HCT116 (cell line): ENCODE results near the gene ATXN1. TPM values are rescaled to one million over a fixed set of nuclear protein-coding genes. Genes with fewer than 3 reads are reported as not detected.

Experiments used
- ATAC-seq: fragments of 200-7000 bp; cut with Tn5 transposase; 2 replicates; pipeline ENCODE4 v1.9.1; 2020; ENCODE audit warnings: mild to moderate bottlenecking, moderate library complexity
- BruUV-seq: library from RNA; stranded (reverse); fragments of 400-500 nt; replicated peaks from 2 replicates; lab custom pipeline; 2021; lab: Mats Ljungman, UMichigan
- CTCF ChIA-PET: fragments of 300-600 bp; sonication (Branson Sonifier 250); formaldehyde crosslinking; loops from one replicate; lab custom pipeline; 2021; ENCODE audit warnings: antibody characterized with exemption; lab: Charles Lee
- POLR2A ChIA-PET: fragments of 300-600, 350-600 bp; sonication (Branson Sonifier 250); formaldehyde crosslinking; loops from one replicate; lab custom pipeline; 2021; ENCODE audit warnings: antibody characterized with exemption; lab: Charles Lee
- RAD21 ChIA-PET, 2 experiments: fragments of 300-600 bp; sonication (Branson Sonifier 250); formaldehyde crosslinking; loops; one replicate each; lab custom pipeline; 2023; ENCODE audit warnings: low total read pairs in 2 of 2; ENCODE audit not compliant: uncharacterized antibody in 2 of 2, unreplicated experiment in 2 of 2, low non-redundant PET in 1 of 2; lab: Charles Lee
- DNase-seq: peaks from one replicate; pipeline ENCODE4 v3.0.0-alpha.2; 2010; ENCODE audit warnings: low read depth, low spot score
- H2AFZ ChIP-seq: fragments of 200-600 bp; shearing (Covaris generic), sonication (generic); 2 replicates; pipeline ENCODE4 v1.6.1; 2017; ENCODE audit warnings: low read depth, mixed run types, mixed read lengths, antibody characterized with exemption, low read length; ENCODE audit not compliant: poor library complexity, severe bottlenecking
- H3K27ac ChIP-seq: 2 replicates; pipeline ENCODE4 v1.5.1; 2012; ENCODE audit warnings: low read depth, low read length
- H3K27me3 ChIP-seq: fragments of 200-600 bp; sonication (generic); 2 replicates; pipeline ENCODE4 v1.6.1; 2016; ENCODE audit warnings: mixed run types, low read length, mixed read lengths; ENCODE audit not compliant: insufficient read depth
- H3K36me3 ChIP-seq, 2 experiments: fragments of 200-500 bp in 1 of 2; fragments of 200-600 bp in 1 of 2; sonication (Bioruptor generic) in 1 of 2; sonication (generic) in 1 of 2; 2 replicates each; pipeline versions ENCODE4 v1.5.1 to v1.6.1; 2014 to 2016; ENCODE audit warnings: low read length in 2 of 2, inconsistent platforms in 1 of 2, mixed read lengths in 1 of 2, mixed run types in 1 of 2; ENCODE audit not compliant: insufficient read depth in 2 of 2, control insufficient read depth in 1 of 2
- H3K4me1 ChIP-seq, 2 experiments: fragments of 200-600 bp in 1 of 2; sonication (generic) in 1 of 2; 2 replicates each; pipeline versions ENCODE4 v1.5.1 to v1.6.1; 2012 to 2017; ENCODE audit warnings: low read length in 2 of 2, inconsistent platforms in 1 of 2, mild to moderate bottlenecking in 1 of 2, mixed read lengths in 1 of 2, mixed run types in 1 of 2, moderate library complexity in 1 of 2; ENCODE audit not compliant: insufficient read depth in 2 of 2, control insufficient read depth in 1 of 2
- H3K4me2 ChIP-seq: fragments of 200-600 bp; sonication (generic); 2 replicates; pipeline ENCODE4 v1.6.1; 2017; ENCODE audit warnings: mixed run types, low read length, mixed read lengths
- H3K4me3 ChIP-seq, 2 experiments: fragments of 200-600 bp in 1 of 2; sonication (generic) in 1 of 2; replicated peaks in 1 of 2; 2 replicates each; pipeline ENCODE4 v1.5.1; 2011 to 2016; ENCODE audit warnings: low read length in 2 of 2, control low read depth in 1 of 2, low read depth in 1 of 2, mild to moderate bottlenecking in 1 of 2, mixed read lengths in 1 of 2, mixed run types in 1 of 2
- H3K79me2 ChIP-seq: fragments of 200-600 bp; sonication (generic); 2 replicates; pipeline ENCODE4 v1.6.1; 2017; ENCODE audit warnings: mild to moderate bottlenecking, mixed run types, low read length, moderate library complexity, mixed read lengths; ENCODE audit not compliant: insufficient read depth
- H3K9ac ChIP-seq: fragments of 200-600 bp; sonication (generic); 2 replicates; pipeline ENCODE4 v1.6.1; 2016; ENCODE audit warnings: low read length, mixed read lengths
- H3K9me2 ChIP-seq: fragments of 200-600 bp; sonication (generic), shearing (Covaris generic); 2 replicates; pipeline ENCODE4 v1.6.1; 2017; ENCODE audit warnings: mixed run types, mild to moderate bottlenecking, moderate library complexity; ENCODE audit not compliant: insufficient read depth
- H3K9me3 ChIP-seq, 2 experiments: fragments of 200-500 bp in 1 of 2; fragments of 200-600 bp in 1 of 2; sonication (Bioruptor generic) in 1 of 2; sonication (generic) in 1 of 2; 2 replicates each; pipeline ENCODE4 v1.6.1; 2014 to 2017; ENCODE audit warnings: low read length in 2 of 2, mixed read lengths in 2 of 2, inconsistent platforms in 1 of 2, low read depth in 1 of 2, mild to moderate bottlenecking in 1 of 2, mixed run types in 1 of 2, moderate library complexity in 1 of 2; ENCODE audit not compliant: control insufficient read depth in 1 of 2, insufficient read depth in 1 of 2
- H4K20me1 ChIP-seq: fragments of 200-600 bp; sonication (generic), shearing (Covaris generic); 2 replicates; pipeline ENCODE4 v1.6.1; 2017; ENCODE audit warnings: mixed run types, mild to moderate bottlenecking, moderate library complexity; ENCODE audit not compliant: insufficient read depth
- ATF3 ChIP-seq: IDR thresholded peaks from 2 replicates; pipeline ENCODE4 v1.6.1; 2012
- CTCF ChIP-seq, 3 experiments: fragments of 200-600 bp in 1 of 3; sonication (generic) in 1 of 3; IDR thresholded peaks in 2 of 3; conservative IDR thresholded peaks in 1 of 3; 2 replicates each; pipeline ENCODE4 v1.5.1; 2012 to 2017; ENCODE audit warnings: low read depth in 2 of 3, low read length in 2 of 3, antibody characterized with exemption in 1 of 3, borderline replicate concordance in 1 of 3, control low read depth in 1 of 3, mild to moderate bottlenecking in 1 of 3, mixed read lengths in 1 of 3, mixed run types in 1 of 3, moderate library complexity in 1 of 3; ENCODE audit not compliant: insufficient read depth in 1 of 3
- ELF1 ChIP-seq: IDR thresholded peaks from 2 replicates; pipeline ENCODE4 v1.6.1; 2012; ENCODE audit warnings: low read depth, borderline replicate concordance
- EZH2phosphoT487 ChIP-seq: fragments of 200-600 bp; IDR thresholded peaks from 2 replicates; pipeline ENCODE4 v1.6.1; 2018; ENCODE audit warnings: antibody characterized with exemption, borderline replicate concordance
- JUND ChIP-seq: IDR thresholded peaks from 2 replicates; pipeline ENCODE4 v1.6.1; 2012
- MAX ChIP-seq: IDR thresholded peaks from 2 replicates; pipeline ENCODE4 v1.6.1; 2012
- RAD21 ChIP-seq: IDR thresholded peaks from 2 replicates; pipeline ENCODE4 v1.6.1; 2012; ENCODE audit warnings: low read depth, mild to moderate bottlenecking
- REST ChIP-seq: IDR thresholded peaks from 2 replicates; pipeline ENCODE4 v1.6.1; 2012; ENCODE audit warnings: low read depth
- TCF7L2 ChIP-seq: IDR thresholded peaks from 2 replicates; pipeline ENCODE4 v1.7.0; 2011; ENCODE audit warnings: borderline replicate concordance, inconsistent platforms; ENCODE audit not compliant: insufficient read depth, insufficient read length; ENCODE audit errors: extremely low read depth
- intact Hi-C: fragments of 100-400 bp; cut with micrococcal nuclease; formaldehyde crosslinking; loops from 2 replicates; pipeline ENCODE4 v1.10.0; 2022
- total RNA-seq: library from RNA; stranded (reverse); gene quantifications from one replicate; pipeline ENCODE4 v1.2.1, GENCODE V29; 2021; ENCODE audit not compliant: unreplicated experiment

The ATXN1 gene
- total RNA-seq, 1 experiment from 2014 or later, result 21.0 TPM

- ChIA-PET CTCF (interaction anchor here (0.8 kb wide), 1 partner anchor 280 kb away, joined by 3 read pairs; no protein-coding TSS in a partner anchor), POLR2A (interaction anchor here (0.7 kb wide), 1 partner anchor 13 kb away, joined by 3 read pairs; no protein-coding TSS in a partner anchor), RAD21 (no interaction called here)
- no peaks in the 10 kb centered on the region for H3K36me3 ChIP-seq
- no peak overlapping the region for H3K27ac ChIP-seq
- no peak overlapping the region for H2AFZ ChIP-seq
- peaks cover 0 to 5% of the 10 kb centered on the region in 2 experiments; a peak in 1 of 4 replicates for H3K9me3 ChIP-seq
- H3K79me2 ChIP-seq, result no peaks in the 10 kb centered on the region
- BruUV-seq, result no TSS peak
- intact Hi-C loops, result no loop called here
- no peaks in the 10 kb centered on the region for H4K20me1 ChIP-seq
- H3K4me2 ChIP-seq, result no peak overlapping the region
- no peaks in the 10 kb centered on the region for H3K27me3 ChIP-seq
- H3K9me2 ChIP-seq, result no peaks in the 10 kb centered on the region
- H3K9ac ChIP-seq, result no peak overlapping the region
- DNase-seq (no peak), ATAC-seq (no peak)
- TF ChIP-seq JUND (no peak), RAD21 (no peak), EZH2phosphoT487 (no peak), MAX (no peak), ELF1 (no peak), TCF7L2 (no peak), ATF3 (no peak)
- no peaks in the 10 kb centered on the region for H3K4me1 ChIP-seq
- no peak overlapping the region for H3K4me3 ChIP-seq
Observed at GRCh38 chr6:16806363-16806762, 45.1 kb upstream of the ATXN1 start.

GRCh38 chr6:16805243-16805950, 44.1 kb upstream of the ATXN1 start:
- H3K79me2 ChIP-seq, result no peaks in the 10 kb centered on the region
- no peak overlapping the region for H2AFZ ChIP-seq
- no peak overlapping the region for H3K9ac ChIP-seq
- no peaks in the 10 kb centered on the region for H3K4me1 ChIP-seq
- TF ChIP-seq MAX (no peak), CTCF (IDR thresholded peaks at IDR 0.05 in 2 of 3, conservative IDR thresholded peaks at IDR 0.05 in 1 of 3; ENCODE audit: borderline replicate concordance in 1 of 3, insufficient read depth in 1 of 3, low read depth in 2 of 3, low read length in 2 of 3) (no peak), REST (no peak)
- H4K20me1 ChIP-seq, result no peaks in the 10 kb centered on the region
- H3K27me3 ChIP-seq, result no peaks in the 10 kb centered on the region
- no peak overlapping the region for H3K27ac ChIP-seq
- POLR2A ChIA-PET, result interaction anchor here (0.7 kb wide), 1 partner anchor 14 kb away, joined by 3 read pairs; no protein-coding TSS in a partner anchor
- peaks cover 0 to 4% of the 10 kb centered on the region in 2 experiments; a peak in 1 of 4 replicates for H3K9me3 ChIP-seq
- CTCF ChIA-PET, result interaction anchor here (0.8 kb wide), 1 partner anchor 281 kb away, joined by 3 read pairs; no protein-coding TSS in a partner anchor
- ATAC-seq (no peak), DNase-seq (no peak)
- BruUV-seq, result no TSS peak
- no peaks in the 10 kb centered on the region for H3K9me2 ChIP-seq
- no peak overlapping the region for H3K4me2 ChIP-seq
- H3K4me3 ChIP-seq, result no peak overlapping the region
- intact Hi-C loops, result no loop called here
- no peaks in the 10 kb centered on the region for H3K36me3 ChIP-seq
- RAD21 ChIA-PET, result no interaction called here
